ENCODE results near the gene NKG7.

DNA sequence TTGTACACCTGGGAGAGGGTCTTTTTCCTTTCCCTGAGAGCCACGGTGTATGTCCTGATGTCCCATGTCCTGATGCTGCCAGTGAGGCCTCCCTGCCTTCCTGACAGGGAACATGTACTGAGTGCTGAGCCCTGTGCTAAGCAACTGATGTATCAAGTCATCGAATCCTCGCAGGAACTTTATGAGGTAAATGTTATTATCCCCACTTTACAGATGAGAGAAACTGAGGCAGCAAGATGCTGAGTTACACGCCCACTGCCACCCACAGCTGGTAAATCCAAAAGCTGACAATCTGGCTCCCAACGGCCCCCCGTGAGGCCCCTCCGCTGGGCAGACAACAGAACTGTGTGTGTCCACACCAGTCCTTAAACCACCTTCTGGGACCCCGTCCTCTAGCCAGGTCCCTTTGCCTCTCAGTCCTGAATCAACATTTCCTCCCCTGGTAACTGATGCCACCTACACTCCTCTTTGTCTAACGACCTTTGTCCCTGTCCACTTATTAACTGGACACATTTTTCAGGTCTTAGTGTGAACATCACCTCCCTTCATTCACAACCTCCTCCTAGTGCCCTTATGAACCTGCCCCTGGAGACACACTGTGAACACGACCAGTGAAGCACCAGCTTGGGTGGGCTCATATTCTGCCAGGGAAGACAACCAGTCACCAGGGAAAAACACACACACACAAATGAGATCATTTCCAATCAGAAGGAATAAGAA, 25.1 kb downstream of the NKG7 start:
- TF ChIP-seq, protein P1, sequence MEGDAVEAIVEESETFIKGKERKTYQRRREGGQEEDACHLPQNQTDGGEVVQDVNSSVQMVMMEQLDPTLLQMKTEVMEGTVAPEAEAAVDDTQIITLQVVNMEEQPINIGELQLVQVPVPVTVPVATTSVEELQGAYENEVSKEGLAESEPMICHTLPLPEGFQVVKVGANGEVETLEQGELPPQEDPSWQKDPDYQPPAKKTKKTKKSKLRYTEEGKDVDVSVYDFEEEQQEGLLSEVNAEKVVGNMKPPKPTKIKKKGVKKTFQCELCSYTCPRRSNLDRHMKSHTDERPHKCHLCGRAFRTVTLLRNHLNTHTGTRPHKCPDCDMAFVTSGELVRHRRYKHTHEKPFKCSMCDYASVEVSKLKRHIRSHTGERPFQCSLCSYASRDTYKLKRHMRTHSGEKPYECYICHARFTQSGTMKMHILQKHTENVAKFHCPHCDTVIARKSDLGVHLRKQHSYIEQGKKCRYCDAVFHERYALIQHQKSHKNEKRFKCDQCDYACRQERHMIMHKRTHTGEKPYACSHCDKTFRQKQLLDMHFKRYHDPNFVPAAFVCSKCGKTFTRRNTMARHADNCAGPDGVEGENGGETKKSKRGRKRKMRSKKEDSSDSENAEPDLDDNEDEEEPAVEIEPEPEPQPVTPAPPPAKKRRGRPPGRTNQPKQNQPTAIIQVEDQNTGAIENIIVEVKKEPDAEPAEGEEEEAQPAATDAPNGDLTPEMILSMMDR (IDR thresholded peaks at IDR 0.05): no peak
- no peak for TF ChIP-seq POLR2A (IDR thresholded peaks at IDR 0.05)

Data from lower leg skin (tissue), 3 donors.